CD4-positive, alpha-beta T cell treated with Interferon gamma for 1 hour (primary cell): ENCODE results near the gene NFATC2IP.

Experiments
- DNase-seq: peaks from one replicate; pipeline ENCODE4 v3.0.0-alpha.2; 2020

NFATC2IP gene

GRCh38 chr16:29007730-29008593 lies 57.2 kb downstream of the NFATC2IP start:
- peak; percentile 39 for DNase-seq

DNA sequence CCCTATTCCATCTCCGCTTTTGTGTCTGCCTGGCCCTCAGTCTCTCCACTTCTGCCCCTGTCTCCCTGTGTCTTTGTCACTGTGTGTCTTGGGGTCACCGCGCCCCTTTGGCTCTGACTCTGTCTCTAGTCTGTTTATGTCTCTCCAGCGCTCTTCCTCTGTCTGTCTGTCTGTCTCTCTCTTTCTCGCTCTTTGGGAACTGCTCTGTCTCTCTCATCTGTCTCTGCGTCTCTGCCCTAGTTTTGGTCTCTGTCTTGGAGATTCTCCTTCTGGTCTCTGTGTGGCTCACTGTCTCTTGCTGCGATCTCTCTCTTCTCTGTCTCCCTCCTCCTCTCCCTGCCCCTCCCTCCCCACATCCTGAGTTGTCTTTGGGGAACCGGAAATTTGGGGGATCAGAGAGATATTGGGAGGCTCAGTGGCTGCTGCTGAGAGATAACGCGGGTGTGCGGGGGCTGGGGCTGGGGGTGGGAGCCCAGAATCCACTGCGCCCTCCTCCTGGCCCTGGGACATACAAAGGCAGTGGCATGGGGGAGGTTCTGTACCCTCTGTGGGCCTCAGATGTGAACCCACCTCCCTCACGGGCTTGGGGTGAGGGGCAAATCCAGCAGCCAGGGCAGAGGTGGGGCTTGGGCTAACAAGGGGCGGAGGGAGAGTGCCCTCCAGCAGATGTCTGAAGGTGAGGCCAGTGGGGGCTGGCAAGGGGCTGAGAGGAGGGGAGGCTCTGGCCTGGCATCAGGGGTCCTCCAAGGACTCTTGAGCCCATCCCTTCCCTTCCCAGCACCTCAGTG lies 58.5 kb downstream of the NFATC2IP start:
- DNase-seq: peak; percentile 5

DNA sequence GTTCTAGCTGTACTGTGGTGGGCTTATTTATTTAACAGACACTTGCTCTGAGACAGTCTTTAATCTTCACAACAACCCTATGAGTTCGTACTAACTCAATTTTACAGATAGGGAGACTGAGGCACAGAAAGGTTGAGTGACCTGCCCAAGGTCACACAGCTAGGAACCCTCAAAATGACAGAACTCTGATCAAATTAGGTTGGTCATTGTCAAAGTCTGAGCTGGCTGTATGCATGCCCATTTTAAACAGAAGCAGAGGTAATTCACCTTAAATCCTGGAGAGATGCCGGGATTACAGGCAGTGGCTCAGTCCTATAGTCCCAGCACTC lies 59.1 kb downstream of the NFATC2IP start:
- no peak for DNase-seq

GRCh38 chr16:29011112-29011511 lies 60.4 kb downstream of the NFATC2IP start:
- no peak for DNase-seq

DNA sequence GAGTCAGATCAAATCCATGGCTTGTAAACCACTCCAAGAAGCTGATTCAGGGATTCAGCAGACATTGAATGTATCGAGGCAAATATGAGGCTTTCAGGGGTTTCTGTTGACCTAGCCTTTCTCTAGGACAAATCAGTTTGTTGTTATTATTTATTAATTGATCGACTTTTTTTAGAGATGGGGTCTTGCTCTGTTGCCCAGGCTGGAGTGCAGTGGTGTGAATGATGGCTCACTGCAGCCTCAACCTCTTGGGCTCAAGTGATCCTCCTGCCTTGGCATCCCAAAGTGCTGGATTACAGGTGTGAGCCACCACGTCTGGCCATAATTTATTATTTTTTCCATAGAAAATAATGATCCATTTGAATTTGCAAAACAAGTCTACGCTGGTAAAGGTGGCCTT lies 61.1 kb downstream of the NFATC2IP start:
- no peak for DNase-seq

DNA sequence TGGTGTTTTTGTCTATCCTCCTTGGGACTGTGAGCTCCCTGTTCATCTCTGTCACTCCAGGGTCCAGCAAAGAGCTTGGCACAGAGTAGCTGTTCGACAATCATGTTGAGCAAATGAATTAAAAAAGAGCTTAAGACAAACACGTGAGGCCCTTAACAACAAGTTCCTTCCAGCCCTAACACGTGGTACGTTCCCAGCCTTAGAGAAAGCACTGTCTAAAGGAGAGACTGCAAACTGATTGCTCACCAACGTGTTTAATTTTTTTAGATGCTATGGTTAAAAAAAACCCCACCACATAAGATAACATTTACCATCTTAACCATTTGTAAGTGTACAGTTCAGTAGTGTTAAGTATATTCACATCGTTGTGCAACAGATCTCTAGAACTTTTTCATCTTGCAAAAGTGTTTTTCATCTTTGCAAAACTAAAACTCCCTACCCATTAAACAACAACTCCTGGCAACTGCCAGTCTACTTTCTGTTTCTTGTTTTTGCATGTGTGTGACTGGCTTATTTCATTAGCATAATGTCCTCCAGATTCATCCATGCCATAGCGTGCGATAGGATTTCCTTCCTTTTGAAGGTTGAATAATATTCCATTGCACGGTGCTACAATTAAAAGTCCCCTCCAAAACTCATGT lies 62.3 kb downstream of the NFATC2IP start:
- peak; percentile 21 for DNase-seq

- no peak for DNase-seq
Measured at GRCh38 chr16:29014561-29015069, 63.9 kb downstream of the NFATC2IP start.
